KOPT-K1 (cell line): Measurements from ENCODE around the gene ZBTB42.

Experiments
- H3K27ac ChIP-seq: fragments of 200-600 bp; sonication (generic); 2 replicates; pipeline ENCODE4 v1.5.1; 2016; ENCODE audit warnings: antibody characterized with exemption, mild to moderate bottlenecking, low read depth, low read length; ENCODE audit not compliant: poor library complexity, severe bottlenecking
- H3K36me3 ChIP-seq: fragments of 200-600 bp; sonication (generic); 2 replicates; pipeline ENCODE4 v1.5.1; 2017; ENCODE audit warnings: antibody characterized with exemption, mild to moderate bottlenecking, low read length, moderate library complexity; ENCODE audit not compliant: insufficient read depth
- H3K9me3 ChIP-seq: fragments of 200-600 bp; sonication (generic); 2 replicates; pipeline ENCODE4 v1.5.1; 2017; ENCODE audit warnings: antibody characterized with exemption, low read length, mild to moderate bottlenecking; ENCODE audit not compliant: insufficient read depth, poor library complexity, severe bottlenecking

ZBTB42 gene

DNA sequence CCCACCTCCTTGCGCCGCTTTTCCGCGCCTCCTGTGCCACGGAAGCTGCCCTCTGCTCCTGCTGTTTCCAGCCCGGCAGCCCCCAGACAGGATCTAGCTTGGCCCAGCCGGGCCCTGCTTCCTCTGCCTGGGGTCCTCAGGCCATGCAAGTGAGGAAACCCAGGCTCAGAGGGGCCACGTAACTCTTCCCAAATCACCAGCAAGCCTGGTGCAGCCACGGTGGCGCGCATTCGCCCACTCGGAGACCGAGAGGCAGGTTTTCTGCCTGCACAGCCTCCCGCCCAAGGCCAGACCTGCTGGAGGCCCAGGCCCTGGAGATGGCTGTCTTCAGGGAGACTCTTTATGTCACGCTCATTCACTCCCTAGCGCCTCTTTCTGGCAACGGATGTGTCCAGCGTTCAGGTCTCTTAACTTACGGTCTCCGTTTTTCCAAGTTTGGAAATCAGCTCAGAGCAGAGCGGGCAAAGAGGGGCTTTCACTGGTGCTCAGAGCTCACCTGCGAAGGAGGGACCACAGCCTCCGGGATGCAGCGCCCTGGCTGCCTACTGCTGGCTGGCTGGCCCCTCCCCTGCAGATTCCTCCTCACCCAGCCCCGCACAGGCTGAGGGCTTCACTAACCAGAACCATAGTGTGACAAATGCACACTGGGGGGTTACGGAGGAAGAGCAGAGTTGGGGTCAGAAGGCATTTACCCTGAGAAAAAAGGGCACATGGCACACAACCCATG lies 43.6 kb downstream of the ZBTB42 start:
- no peaks in the 10 kb centered on the region for H3K9me3 ChIP-seq
- H3K36me3 ChIP-seq = no peaks in the 10 kb centered on the region
- H3K27ac ChIP-seq = no peak overlapping the region

DNA sequence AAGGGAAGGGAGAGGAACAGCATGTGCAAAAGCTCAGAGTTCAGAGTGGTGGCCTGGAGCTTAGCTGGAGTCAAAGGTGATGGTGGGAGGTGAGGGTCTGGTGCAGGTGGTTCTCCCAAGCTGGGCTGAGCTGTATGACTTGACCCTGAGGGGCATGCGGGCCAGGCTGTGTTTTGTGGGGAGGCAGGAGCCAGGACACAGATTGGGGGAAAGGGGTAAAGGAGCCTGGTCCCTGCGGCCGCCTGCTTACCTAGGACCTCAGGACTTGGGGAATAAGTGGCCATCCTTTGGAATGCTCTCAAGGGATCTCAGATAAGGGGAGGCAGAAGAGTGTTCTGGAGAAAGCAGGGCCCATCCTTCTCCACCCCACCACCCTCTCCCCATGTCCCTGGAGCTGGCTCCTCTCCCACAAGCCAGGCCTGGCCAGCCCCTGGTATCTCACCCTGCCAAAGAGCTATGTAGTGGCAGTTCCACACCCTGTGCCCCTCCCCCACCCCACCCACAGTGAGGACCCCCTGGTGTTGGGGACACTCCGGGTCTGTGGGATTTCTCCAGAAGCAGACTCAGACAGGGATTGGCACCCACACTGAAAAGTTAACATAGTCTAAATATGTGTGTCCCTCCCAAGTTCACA lies 44.2 kb downstream of the ZBTB42 start:
- Histone ChIP-seq H3K27ac (no peak overlapping the region), H3K36me3 (no peaks in the 10 kb centered on the region)

DNA sequence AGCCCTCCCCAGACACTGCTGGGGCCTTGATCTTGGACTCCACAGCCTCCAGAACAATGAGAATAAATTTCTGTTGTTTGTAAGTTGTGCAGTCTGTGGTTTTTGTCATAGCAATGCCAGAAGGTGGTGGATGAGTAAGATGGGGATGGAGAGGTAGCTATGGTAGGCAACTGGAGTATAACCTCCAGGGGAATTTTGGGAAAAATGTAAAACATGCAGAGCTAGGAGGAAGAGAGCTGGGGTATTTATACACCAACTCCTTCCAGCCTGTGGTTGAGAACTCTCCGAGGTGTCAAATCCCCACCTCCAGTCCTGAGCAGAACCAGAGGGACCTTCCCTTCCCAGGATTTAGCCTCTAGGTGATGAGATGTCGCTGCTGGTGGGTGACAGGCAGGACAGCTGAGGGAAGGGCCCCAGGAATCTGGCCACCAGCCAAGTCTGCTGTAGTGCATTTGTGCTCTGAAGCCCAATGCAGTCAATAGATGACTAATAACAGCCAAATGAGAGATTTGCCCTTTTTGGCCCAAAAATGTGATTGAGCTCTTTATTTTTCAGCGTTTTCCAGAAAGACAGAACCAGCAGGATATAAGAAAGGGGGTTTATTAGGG lies 45.0 kb downstream of the ZBTB42 start:
- Histone ChIP-seq H3K9me3 (no peaks in the 10 kb centered on the region), H3K27ac (no peak overlapping the region), H3K36me3 (no peaks in the 10 kb centered on the region)

More for the DNA sequence above, 44.2 kb downstream of the ZBTB42 start:
- H3K9me3 ChIP-seq = no peaks in the 10 kb centered on the region

DNA sequence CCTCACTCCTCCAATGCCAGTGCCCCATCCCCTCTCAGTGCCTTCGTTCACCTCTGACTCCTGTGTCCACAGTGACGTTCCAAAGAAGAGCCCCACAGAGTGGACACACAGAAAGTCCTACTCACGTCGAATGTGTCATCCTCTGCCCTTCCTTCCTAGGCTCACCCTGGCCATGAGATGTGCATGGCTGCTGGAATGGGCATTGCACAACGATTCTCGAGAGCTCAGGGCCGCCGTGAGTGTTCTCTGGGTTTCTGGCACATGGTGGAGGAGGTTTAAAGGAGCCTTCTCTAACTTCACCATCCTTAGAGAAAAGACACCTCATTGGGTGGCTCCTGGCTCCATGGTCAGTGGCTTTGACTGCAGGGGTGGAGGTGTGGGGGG lies 51.4 kb downstream of the ZBTB42 start:
- Histone ChIP-seq H3K27ac (no peak overlapping the region), H3K9me3 (no peaks in the 10 kb centered on the region), H3K36me3 (no peaks in the 10 kb centered on the region)
